ENCODE data around the gene RAD51B. TPM values are rescaled to one million over a fixed set of nuclear protein-coding genes. Genes with fewer than 3 reads are reported as not detected.

Gene RAD51B
- total and polyA plus RNA-seq, 7 donors = 2.4 to 24.4 (median 7.1) TPM

GRCh38 chr14:68062651-68063050 lies 243.1 kb downstream of the RAD51B start:
- no peak overlapping the region for H3K4me3 ChIP-seq
- no peaks in the 10 kb centered on the region for H3K27me3 ChIP-seq
- no peak overlapping the region for H3K27ac ChIP-seq
- no peaks in the 10 kb centered on the region for H3K9me3 ChIP-seq
- 96 to 98% methylated on average over 2 of the region's 2 CpGs for WGBS, 2 donors
- no peak for DNase-seq
- peaks cover 0 to 19% (median 14%) of the 10 kb centered on the region in 4 donors for H3K4me1 ChIP-seq
- H3K36me3 ChIP-seq = no peaks in the 10 kb centered on the region
- intact Hi-C loops (cut with DNase I) = no loop called here
- TF ChIP-seq CTCF (IDR thresholded peaks at IDR 0.05) (no peak), EP300 (IDR thresholded peaks at IDR 0.05) (no peak), POLR2AphosphoS5 (IDR thresholded peaks at IDR 0.05) (no peak), POLR2A (IDR thresholded peaks at IDR 0.05) (no peak)

- Histone ChIP-seq H3K4me3 (no peak overlapping the region), H3K9me3 (no peaks in the 10 kb centered on the region), H3K36me3 (no peaks in the 10 kb centered on the region), H3K27me3 (no peaks in the 10 kb centered on the region), H3K27ac (no peak overlapping the region), H3K4me1 (peaks cover 0 to 13% (median 8%) of the 10 kb centered on the region in 4 donors)
- 96 to 97% methylated on average over 3 of the region's 3 CpGs for WGBS, 2 donors
- TF ChIP-seq CTCF (IDR thresholded peaks at IDR 0.05) (no peak), POLR2AphosphoS5 (IDR thresholded peaks at IDR 0.05) (no peak), POLR2A (IDR thresholded peaks at IDR 0.05) (no peak), EP300 (IDR thresholded peaks at IDR 0.05) (no peak)
- peak; percentile 50 for DNase-seq
- intact Hi-C loops (cut with DNase I) = no loop called here
Measured at GRCh38 chr14:68065322-68065721, 245.7 kb downstream of the RAD51B start.

- Histone ChIP-seq H3K9me3 (peaks cover 0 to 2% (median 0%) of the 10 kb centered on the region in 4 donors), H3K4me1 (peaks cover 0 to 19% (median 6%) of the 10 kb centered on the region in 4 donors), H3K27ac (peak overlapping the region in 3 of 4 donors; percentile 18 to 30 (median 20)), H3K4me3 (no peak overlapping the region), H3K27me3 (no peaks in the 10 kb centered on the region), H3K36me3 (no peaks in the 10 kb centered on the region)
- WGBS, 2 donors = 82 to 88% methylated on average over 3 of the region's 3 CpGs
- no peak for DNase-seq
- intact Hi-C loops (cut with DNase I) = no loop called here
- TF ChIP-seq EP300 (IDR thresholded peaks at IDR 0.05) (no peak), POLR2A (IDR thresholded peaks at IDR 0.05) (no peak), POLR2AphosphoS5 (IDR thresholded peaks at IDR 0.05) (no peak), CTCF (IDR thresholded peaks at IDR 0.05) (no peak)
Measured at GRCh38 chr14:68074765-68075381, 255.3 kb downstream of the RAD51B start.

GRCh38 chr14:68075382-68076029 lies 255.9 kb downstream of the RAD51B start:
- no peak overlapping the region for H3K4me3 ChIP-seq
- WGBS, 2 donors = 95 to 96% methylated on average over 5 of the region's 5 CpGs
- no peaks in the 10 kb centered on the region for H3K36me3 ChIP-seq
- TF ChIP-seq POLR2A (IDR thresholded peaks at IDR 0.05) (no peak), CTCF (IDR thresholded peaks at IDR 0.05) (no peak), POLR2AphosphoS5 (IDR thresholded peaks at IDR 0.05) (no peak)
- H3K4me1 ChIP-seq = peaks cover 0 to 26% (median 6%) of the 10 kb centered on the region in 4 donors
- H3K27me3 ChIP-seq = no peaks in the 10 kb centered on the region
- intact Hi-C loops (cut with DNase I) = loop anchor here (2.0 kb wide), 1 partner anchor 15 kb away; no protein-coding TSS in a partner anchor
- H3K27ac ChIP-seq = peak overlapping the region in 3 of 4 donors; percentile 18 to 30 (median 20)
- H3K9me3 ChIP-seq = peaks cover 0 to 2% (median 0%) of the 10 kb centered on the region in 4 donors
- DNase-seq = no peak
